Endothelial cell of umbilical vein (primary cell): ENCODE data around the gene PLA2G1B. TPM values are rescaled to one million over a fixed set of nuclear protein-coding genes. Genes with fewer than 3 reads are reported as not detected.

ENCODE experiments used
- BruUV-seq: library from RNA; stranded (reverse); fragments of 400-500 nt; replicated peaks from 2 replicates; lab custom pipeline; 2021; lab: Mats Ljungman, UMichigan
- CTCF ChIA-PET: fragments of 300-600, 350-600 bp; sonication (Branson Sonifier 250); formaldehyde crosslinking; loops from one replicate; lab custom pipeline; 2021; ENCODE audit warnings: antibody characterized with exemption, inconsistent platforms; lab: Charles Lee
- POLR2A ChIA-PET: fragments of 300-600, 350-600 bp; sonication (Branson Sonifier 250); formaldehyde crosslinking; loops from one replicate; lab custom pipeline; 2021; ENCODE audit warnings: antibody characterized with exemption, inconsistent platforms; lab: Charles Lee
- DNase-seq: peaks from one replicate; pipeline ENCODE4 v3.0.0-alpha.2; 2011; ENCODE audit warnings: low read depth, low spot score
- FAIRE-seq: peaks from 2 replicates; lab custom pipeline; 2011; peaks lifted over from hg19 to GRCh38; lab: Jason Lieb, UNC
- H2AFZ ChIP-seq: 2 replicates; pipeline ENCODE4 v1.6.0; 2012; ENCODE audit warnings: low read depth, low read length, control low read depth, inconsistent platforms
- H3K27ac ChIP-seq: 2 replicates; pipeline ENCODE4 v1.5.1; 2011; ENCODE audit warnings: low read depth, mild to moderate bottlenecking, control low read depth, low read length, moderate library complexity; ENCODE audit not compliant: insufficient read depth
- H3K27me3 ChIP-seq, 2 experiments: 2 replicates each; pipeline versions ENCODE4 v1.6.0 to v1.6.1; 2011; ENCODE audit warnings: low read length in 2 of 2, mixed read lengths in 1 of 2; ENCODE audit not compliant: control insufficient read depth in 2 of 2, insufficient read depth in 2 of 2
- H3K36me3 ChIP-seq, 2 experiments: 2 replicates in 1 of 2; 3 replicates in 1 of 2; pipeline ENCODE4 v1.5.1; 2011; ENCODE audit warnings: low read length in 2 of 2, mild to moderate bottlenecking in 1 of 2, moderate library complexity in 1 of 2; ENCODE audit not compliant: control insufficient read depth in 2 of 2, insufficient read depth in 2 of 2; ENCODE audit errors: extremely low read depth in 1 of 2
- H3K4me1 ChIP-seq: 3 replicates; pipeline ENCODE4 v1.5.1; 2011; ENCODE audit warnings: mild to moderate bottlenecking, low read length; ENCODE audit not compliant: control insufficient read depth, insufficient read depth; ENCODE audit errors: extremely low read depth
- H3K4me2 ChIP-seq: 2 replicates; pipeline ENCODE4 v1.6.1; 2011; ENCODE audit warnings: low read length, control low read depth, mixed read lengths; ENCODE audit not compliant: insufficient read depth
- H3K4me3 ChIP-seq, 3 experiments: fragments of 200-600 bp in 1 of 3; sonication (generic), shearing (Covaris generic) in 1 of 3; replicated peaks in 1 of 3; 2 replicates each; pipeline ENCODE4 v1.5.1; 2011 to 2016; ENCODE audit warnings: control low read depth in 3 of 3, low read length in 3 of 3, mild to moderate bottlenecking in 2 of 3, inconsistent platforms in 1 of 3, low read depth in 1 of 3, moderate library complexity in 1 of 3; ENCODE audit not compliant: insufficient read depth in 1 of 3
- H3K79me2 ChIP-seq: 2 replicates; pipeline ENCODE4 v1.6.0; 2012; ENCODE audit warnings: low read length, inconsistent platforms; ENCODE audit not compliant: control insufficient read depth, insufficient read depth
- H3K9ac ChIP-seq: replicated peaks from 2 replicates; pipeline ENCODE3; 2011; ENCODE audit warnings: low read length, control low read depth; ENCODE audit not compliant: insufficient read depth; ENCODE audit errors: extremely low read depth
- H3K9me1 ChIP-seq: replicated peaks from 3 replicates; pipeline ENCODE4 v1.6.0; 2011; ENCODE audit warnings: mild to moderate bottlenecking, low read length; ENCODE audit not compliant: control insufficient read depth, insufficient read depth; ENCODE audit errors: extremely low read depth
- H3K9me3 ChIP-seq: replicated peaks from 2 replicates; pipeline ENCODE4 v1.5.1; 2012; ENCODE audit warnings: low read length, inconsistent platforms; ENCODE audit not compliant: control insufficient read depth, insufficient read depth
- H4K20me1 ChIP-seq: replicated peaks from 2 replicates; pipeline ENCODE3; 2011; ENCODE audit warnings: mild to moderate bottlenecking, low read length; ENCODE audit not compliant: control insufficient read depth, insufficient read depth; ENCODE audit errors: extremely low read depth
- CTCF ChIP-seq, 2 donors: IDR thresholded peaks; 1 replicate in 1 of 2; 2 replicates in 1 of 2; pipeline ENCODE4 v1.5.1; 2011; ENCODE audit warnings: low read length in 2 of 2, mild to moderate bottlenecking in 2 of 2, moderate library complexity in 2 of 2, control low read depth in 1 of 2, inconsistent platforms in 1 of 2, low read depth in 1 of 2; ENCODE audit not compliant: insufficient read depth in 1 of 2; ENCODE audit errors: extremely low read depth in 1 of 2
- EZH2 ChIP-seq: IDR thresholded peaks from 2 replicates; pipeline ENCODE4 v1.6.1; 2012; ENCODE audit warnings: borderline replicate concordance, low read depth, mild to moderate bottlenecking, moderate library complexity, low read length, inconsistent platforms; ENCODE audit not compliant: severe bottlenecking
- FOS ChIP-seq: IDR thresholded peaks from 2 replicates; pipeline ENCODE4 v1.6.1; 2011; ENCODE audit warnings: mild to moderate bottlenecking, low read length, moderate library complexity, borderline replicate concordance; ENCODE audit not compliant: insufficient read depth
- GATA2 ChIP-seq: IDR thresholded peaks from 2 replicates; pipeline ENCODE4 v1.7.0; 2011; ENCODE audit warnings: low read depth, mild to moderate bottlenecking, moderate library complexity, mixed read lengths, low read length; ENCODE audit not compliant: insufficient read length, insufficient read depth
- JUN ChIP-seq: IDR thresholded peaks from 2 replicates; pipeline ENCODE4 v1.6.1; 2011; ENCODE audit warnings: borderline replicate concordance, low read depth; ENCODE audit not compliant: insufficient read length, insufficient read depth
- MAX ChIP-seq: IDR thresholded peaks from 2 replicates; pipeline ENCODE4 v1.6.1; 2011; ENCODE audit not compliant: insufficient read depth, insufficient read length
- MYC ChIP-seq: IDR thresholded peaks from one replicate; pipeline ENCODE4 v1.6.1; 2011; ENCODE audit warnings: mild to moderate bottlenecking, low read depth, low read length
- POLR2A ChIP-seq: IDR thresholded peaks from 2 replicates; pipeline ENCODE4 v1.6.1; 2012; ENCODE audit warnings: low read depth, mild to moderate bottlenecking, control low read depth, low read length
- POLR2AphosphoS5 ChIP-seq: IDR thresholded peaks from 2 replicates; pipeline ENCODE4 v1.6.1; 2012; ENCODE audit warnings: low read depth, mild to moderate bottlenecking, control low read depth, low read length, moderate library complexity; ENCODE audit not compliant: insufficient read depth
- dilution Hi-C: fragments of 300-500 bp; cut with MboI; formaldehyde crosslinking; loops from one replicate; pipeline ENCODE4 v1.15.0; 2019; ENCODE audit warnings: low sequenced_read_pairs; ENCODE audit not compliant: extremely low pct_ligation_motif_present
- intact Hi-C: fragments of 100-400 bp; cut with micrococcal nuclease; formaldehyde crosslinking; loops from one replicate; pipeline ENCODE4 v1.10.0; 2022
- polyA plus RNA-seq, 4 experiments: library from polyadenylated mRNA; depleted of rRNA in 3 of 4; stranded (reverse) in 3 of 4; unstranded in 1 of 4; fragments of >200 nt; gene quantifications; 2 replicates each; pipeline versions ENCODE4 v1.2.1 to v1.2.3, GENCODE V29; 2011 to 2012; ENCODE audit warnings: missing spikeins in 1 of 4
- total RNA-seq: library from RNA; stranded (reverse); gene quantifications from 2 replicates; pipeline ENCODE4 v1.2.3, GENCODE V29; 2021

PLA2G1B gene
- total and polyA plus RNA-seq, 2 donors (not counting 3 experiments of a cell fraction or from before 2014, with no cell fraction given), result not detected

DNA sequence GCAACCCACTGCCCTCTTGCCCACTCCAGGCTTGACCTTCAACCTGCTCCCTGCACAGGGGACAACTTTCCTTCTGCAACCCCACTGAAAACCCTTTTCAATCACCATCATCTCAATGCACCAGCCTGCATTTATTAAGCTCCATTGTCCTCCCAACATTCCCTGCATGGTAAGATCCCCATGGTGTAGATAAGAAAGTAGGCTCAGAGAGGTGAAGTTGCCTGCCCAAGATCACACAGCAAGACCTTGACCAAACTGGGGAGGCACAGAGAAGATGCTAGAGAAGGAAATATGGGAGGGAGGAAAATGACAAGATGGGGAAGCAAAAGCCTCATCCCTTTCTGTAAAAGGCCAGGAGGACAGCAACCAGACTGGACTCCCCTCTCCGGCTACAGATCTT lies 31.5 kb upstream of the PLA2G1B start:
- Histone ChIP-seq H2AFZ (no peak overlapping the region), H4K20me1 (no peaks in the 10 kb centered on the region), H3K9me3 (no peaks in the 10 kb centered on the region), H3K4me2 (no peak overlapping the region), H3K9ac (no peak overlapping the region), H3K79me2 (no peaks in the 10 kb centered on the region), H3K27me3 (peaks cover 0 to 2% of the 10 kb centered on the region in 2 experiments), H3K36me3 (no peaks in the 10 kb centered on the region), H3K4me1 (no peaks in the 10 kb centered on the region), H3K9me1 (no peaks in the 10 kb centered on the region), H3K4me3 (no peak overlapping the region), H3K27ac (no peak overlapping the region)
- intact Hi-C loops, result no loop called here
- FAIRE-seq (no peak), DNase-seq (no peak)
- dilution Hi-C loops, result no loop called here
- ChIA-PET CTCF (no interaction called here), POLR2A (no interaction called here)
- no peak for TF ChIP-seq MAX
- TF ChIP-seq CTCF (IDR thresholded peaks at IDR 0.05; ENCODE audit: extremely low read depth in 1 of 2, insufficient read depth in 1 of 2, low read depth in 1 of 2, low read length in 2 of 2), result no peak
- no peak for TF ChIP-seq GATA2
- no peak for TF ChIP-seq POLR2AphosphoS5
- TF ChIP-seq MYC, result no peak
- TF ChIP-seq FOS, result no peak
- no peak for TF ChIP-seq EZH2
- no peak for TF ChIP-seq JUN
- no peak for TF ChIP-seq POLR2A
- no TSS peak for BruUV-seq
